Gastroesophageal sphincter (tissue), 3 donors: ENCODE results near the gene LARGE1.

Experiments used
- CTCF ChIP-seq, 4 experiments: fragments of 200-600 bp in 2 of 4; fragments of 450-650 bp in 2 of 4; sonication (generic) in 1 of 4; IDR thresholded peaks; one replicate each; pipeline ENCODE4 v1.5.1; 2017 to 2019; ENCODE audit warnings: antibody characterized with exemption in 4 of 4, mild to moderate bottlenecking in 2 of 4, moderate library complexity in 2 of 4
- EP300 ChIP-seq: sonication (generic); formaldehyde crosslinking; IDR thresholded peaks from one replicate; pipeline ENCODE4 v1.6.1; 2017; ENCODE audit warnings: antibody characterized with exemption, mild to moderate bottlenecking
- POLR2AphosphoS5 ChIP-seq: sonication (generic); formaldehyde crosslinking; IDR thresholded peaks from one replicate; pipeline ENCODE4 v1.6.1; 2017; ENCODE audit warnings: antibody characterized with exemption

GRCh38 chr22:33591946-33592345 is 328.3 kb downstream of the LARGE1 start:
- TF ChIP-seq POLR2AphosphoS5 (no peak), EP300 (no peak), CTCF (IDR thresholded peaks at IDR 0.05) (no peak)
